Gastrocnemius medialis (tissue), 4 donors: ENCODE results near the gene C1orf210. TPM values are rescaled to one million over a fixed set of nuclear protein-coding genes. Genes with fewer than 3 reads are reported as not detected.

Source experiments
- ATAC-seq, 2 donors: fragments of 150-250 bp; one replicate each; pipeline ENCODE4 v1.9.1; 2016
- DNase-seq, 2 donors: peaks; one replicate each; pipeline ENCODE4 v3.0.0-alpha.2; 2019
- H3K27ac ChIP-seq, 4 donors: fragments of 200-600 bp; sonication (generic); 1 replicate in 1 of 4; 2 replicates in 3 of 4; pipeline ENCODE4 v1.5.1; 2016 to 2018; ENCODE audit warnings: mild to moderate bottlenecking in 2 of 4, moderate library complexity in 1 of 4
- H3K27me3 ChIP-seq, 3 donors: fragments of 200-600 bp; sonication (generic) in 2 of 3; 1 replicate in 1 of 3; 2 replicates in 2 of 3; pipeline versions ENCODE4 v1.5.1 to v1.6.0; 2016 to 2019; ENCODE audit warnings: mild to moderate bottlenecking in 1 of 3, moderate library complexity in 1 of 3
- H3K36me3 ChIP-seq, 2 donors: fragments of 200-600 bp; sonication (generic) in 1 of 2; one replicate each; pipeline ENCODE4 v1.5.1; 2017 to 2018
- H3K4me1 ChIP-seq, 2 donors: fragments of 200-600 bp; sonication (generic) in 1 of 2; one replicate each; pipeline ENCODE4 v1.5.1; 2016 to 2017; ENCODE audit warnings: mild to moderate bottlenecking in 2 of 2
- H3K4me3 ChIP-seq, 4 donors: fragments of 200-600 bp; sonication (generic) in 3 of 4; 1 replicate in 1 of 4; 2 replicates in 3 of 4; pipeline ENCODE4 v1.5.1; 2016 to 2019; ENCODE audit warnings: mild to moderate bottlenecking in 2 of 4
- H3K9me3 ChIP-seq, 3 donors: fragments of 200-600 bp; sonication (generic) in 2 of 3; 1 replicate in 1 of 3; 2 replicates in 2 of 3; pipeline ENCODE4 v1.5.1; 2016 to 2019
- POLR2A ChIP-seq, 2 donors: fragments of 450-650 bp; IDR thresholded peaks; one replicate each; pipeline ENCODE4 v1.6.1; 2017; ENCODE audit warnings: antibody characterized with exemption in 2 of 2, mild to moderate bottlenecking in 2 of 2, moderate library complexity in 2 of 2
- in situ Hi-C, 4 donors: fragments of 200-750 bp; cut with MboI; loops; one replicate each; pipeline versions ENCODE4 v1.15.0 to v1.8.0; 2017; ENCODE audit warnings: low sequenced_read_pairs in 4 of 4
- intact Hi-C: fragments of 100-400 bp; cut with DNase I; formaldehyde crosslinking; loops from one replicate; pipeline ENCODE4 v1.15.1; 2023; ENCODE audit warnings: low total_unique reads
- total RNA-seq, 4 donors: library from RNA; depleted of rRNA; stranded (reverse); fragments of >200 nt; gene quantifications; one replicate each; pipeline versions ENCODE4 v1.1.0 to v1.2.3, GENCODE V29; 2016
- TF ChIP-seq, protein P1 (sequence below), 5 experiments: fragments of 450-650 bp in 3 of 5; fragments of 200-600 bp in 2 of 5; sonication (generic) in 2 of 5; IDR thresholded peaks in 4 of 5; conservative IDR thresholded peaks in 1 of 5; 1 replicate in 4 of 5; 2 replicates in 1 of 5; pipeline ENCODE4 v1.5.1; 2016 to 2019; ENCODE audit warnings: antibody characterized with exemption in 5 of 5, mild to moderate bottlenecking in 3 of 5, moderate library complexity in 3 of 5

C1orf210 gene
- total RNA-seq, 4 donors from 2014 or later, result 0.27 TPM; not detected in 3

DNA sequence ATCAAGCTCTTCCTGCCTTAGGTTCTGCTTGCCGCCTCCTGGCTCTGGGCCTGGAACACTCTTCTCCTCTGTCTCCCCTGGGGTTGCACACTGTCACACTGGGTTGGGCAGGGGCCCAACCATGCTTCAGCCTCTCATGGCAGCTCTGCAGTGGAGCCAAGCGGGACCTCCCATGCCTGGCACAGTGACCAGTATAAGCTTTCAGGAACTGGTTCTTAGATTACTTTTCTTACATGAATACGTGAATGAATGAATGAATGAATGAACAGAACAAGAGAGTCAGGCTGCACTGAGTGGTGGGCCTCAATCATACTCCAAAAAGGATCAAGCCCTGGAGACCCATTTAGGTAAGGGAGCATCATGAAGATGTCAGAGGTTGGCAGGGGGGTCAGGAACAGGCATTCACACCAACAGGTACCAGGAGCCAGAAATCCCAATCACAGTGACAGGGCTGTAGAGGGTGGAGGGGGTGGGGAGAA is 46.4 kb downstream of the C1orf210 start:
- TF ChIP-seq, protein P1, sequence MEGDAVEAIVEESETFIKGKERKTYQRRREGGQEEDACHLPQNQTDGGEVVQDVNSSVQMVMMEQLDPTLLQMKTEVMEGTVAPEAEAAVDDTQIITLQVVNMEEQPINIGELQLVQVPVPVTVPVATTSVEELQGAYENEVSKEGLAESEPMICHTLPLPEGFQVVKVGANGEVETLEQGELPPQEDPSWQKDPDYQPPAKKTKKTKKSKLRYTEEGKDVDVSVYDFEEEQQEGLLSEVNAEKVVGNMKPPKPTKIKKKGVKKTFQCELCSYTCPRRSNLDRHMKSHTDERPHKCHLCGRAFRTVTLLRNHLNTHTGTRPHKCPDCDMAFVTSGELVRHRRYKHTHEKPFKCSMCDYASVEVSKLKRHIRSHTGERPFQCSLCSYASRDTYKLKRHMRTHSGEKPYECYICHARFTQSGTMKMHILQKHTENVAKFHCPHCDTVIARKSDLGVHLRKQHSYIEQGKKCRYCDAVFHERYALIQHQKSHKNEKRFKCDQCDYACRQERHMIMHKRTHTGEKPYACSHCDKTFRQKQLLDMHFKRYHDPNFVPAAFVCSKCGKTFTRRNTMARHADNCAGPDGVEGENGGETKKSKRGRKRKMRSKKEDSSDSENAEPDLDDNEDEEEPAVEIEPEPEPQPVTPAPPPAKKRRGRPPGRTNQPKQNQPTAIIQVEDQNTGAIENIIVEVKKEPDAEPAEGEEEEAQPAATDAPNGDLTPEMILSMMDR (IDR thresholded peaks at IDR 0.05 in 4 of 5, conservative IDR thresholded peaks at IDR 0.05 in 1 of 5), result no peak
- TF ChIP-seq POLR2A (IDR thresholded peaks at IDR 0.05), result no peak
- Histone ChIP-seq H3K36me3 (no peaks in the 10 kb centered on the region), H3K27ac (peak overlapping the region in 1 of 4 donors; percentile 18), H3K9me3 (no peaks in the 10 kb centered on the region), H3K4me1 (no peaks in the 10 kb centered on the region), H3K4me3 (no peak overlapping the region), H3K27me3 (no peaks in the 10 kb centered on the region)
- intact Hi-C loops, result loop anchor here (1.0 to 5.0 kb wide), 2 partner anchors 63 to 129 kb away; partner anchors contain the start of genes ELOVL1 and TIE1
- no peak for DNase-seq
- ATAC-seq, result no peak
- in situ Hi-C loops, result loop anchor here in 1 of 4 donors (10.0 kb wide), 1 partner anchor 176 kb away; no protein-coding TSS in a partner anchor

DNA sequence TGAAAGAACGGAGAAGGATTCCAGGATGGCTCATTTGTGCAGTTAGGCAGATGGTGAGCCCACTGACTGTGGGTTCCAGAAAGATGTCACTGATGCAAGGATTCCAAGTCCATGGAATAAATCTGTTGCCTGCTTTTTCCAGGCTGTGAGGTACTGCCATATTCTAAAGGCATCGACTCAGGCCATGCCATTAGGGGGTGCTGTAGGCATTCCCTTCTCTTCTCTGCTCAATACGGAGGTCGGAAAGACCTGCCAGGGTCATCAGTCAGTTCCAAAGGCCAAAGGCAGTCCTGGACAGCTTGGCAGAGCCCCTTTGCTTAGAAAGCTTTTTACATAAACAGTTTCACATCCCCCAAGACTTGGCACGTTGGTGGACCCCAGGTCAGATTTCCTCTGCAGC is 47.3 kb downstream of the C1orf210 start:
- peak in 1 of 2 donors; percentile 44 for DNase-seq
- H3K36me3 ChIP-seq, result no peaks in the 10 kb centered on the region
- H3K4me3 ChIP-seq, result no peak overlapping the region
- TF ChIP-seq, protein P1 (IDR thresholded peaks at IDR 0.05 in 4 of 5, conservative IDR thresholded peaks at IDR 0.05 in 1 of 5), result peak in 4 of 5 experiments; percentile 31 to 55 (median 53)
- no peak for TF ChIP-seq POLR2A (IDR thresholded peaks at IDR 0.05)
- no peaks in the 10 kb centered on the region for H3K9me3 ChIP-seq
- peak; percentile 66 to 80 for ATAC-seq
- no peaks in the 10 kb centered on the region for H3K4me1 ChIP-seq
- no peaks in the 10 kb centered on the region for H3K27me3 ChIP-seq
- H3K27ac ChIP-seq, result peak overlapping the region in 1 of 4 donors; percentile 18
- in situ Hi-C loops, result loop anchor here in 1 of 4 donors (10.0 kb wide), 1 partner anchor 177 kb away; no protein-coding TSS in a partner anchor
- intact Hi-C loops, result loop anchor here (1.0 to 5.0 kb wide), 2 partner anchors 64 to 130 kb away; partner anchors contain the start of genes ELOVL1 and TIE1

DNA sequence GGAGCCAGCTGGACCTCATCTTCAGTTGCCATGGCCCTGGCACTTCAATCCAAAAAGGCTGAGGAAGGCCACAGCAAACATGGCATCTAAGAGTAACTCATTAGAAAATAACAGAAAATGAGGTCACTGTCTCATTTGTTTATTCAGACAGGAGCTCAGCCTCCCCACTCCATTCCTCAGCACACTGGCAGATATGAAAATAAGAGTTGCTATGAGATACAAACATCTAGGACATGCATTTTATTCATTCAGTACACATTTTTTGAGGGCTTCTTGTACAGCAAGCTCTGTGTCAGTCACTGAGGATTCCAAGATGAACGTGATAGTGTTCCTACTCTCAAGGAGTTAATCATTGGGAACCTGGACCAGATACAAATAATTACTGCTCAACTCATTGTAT is 48.3 kb downstream of the C1orf210 start:
- Histone ChIP-seq H3K4me3 (no peak overlapping the region), H3K9me3 (no peaks in the 10 kb centered on the region), H3K27ac (no peak overlapping the region), H3K4me1 (no peaks in the 10 kb centered on the region), H3K27me3 (no peaks in the 10 kb centered on the region), H3K36me3 (no peaks in the 10 kb centered on the region)
- TF ChIP-seq POLR2A (IDR thresholded peaks at IDR 0.05), result no peak
- TF ChIP-seq, protein P1 (IDR thresholded peaks at IDR 0.05 in 4 of 5, conservative IDR thresholded peaks at IDR 0.05 in 1 of 5), result no peak
- no peak for ATAC-seq
- intact Hi-C loops, result loop anchor here (5.0 kb wide), 1 partner anchor 65 kb away; the partner anchor contains the start of gene TIE1
- in situ Hi-C loops, result loop anchor here in 1 of 4 donors (10.0 kb wide), 1 partner anchor 178 kb away; no protein-coding TSS in a partner anchor
- no peak for DNase-seq

DNA sequence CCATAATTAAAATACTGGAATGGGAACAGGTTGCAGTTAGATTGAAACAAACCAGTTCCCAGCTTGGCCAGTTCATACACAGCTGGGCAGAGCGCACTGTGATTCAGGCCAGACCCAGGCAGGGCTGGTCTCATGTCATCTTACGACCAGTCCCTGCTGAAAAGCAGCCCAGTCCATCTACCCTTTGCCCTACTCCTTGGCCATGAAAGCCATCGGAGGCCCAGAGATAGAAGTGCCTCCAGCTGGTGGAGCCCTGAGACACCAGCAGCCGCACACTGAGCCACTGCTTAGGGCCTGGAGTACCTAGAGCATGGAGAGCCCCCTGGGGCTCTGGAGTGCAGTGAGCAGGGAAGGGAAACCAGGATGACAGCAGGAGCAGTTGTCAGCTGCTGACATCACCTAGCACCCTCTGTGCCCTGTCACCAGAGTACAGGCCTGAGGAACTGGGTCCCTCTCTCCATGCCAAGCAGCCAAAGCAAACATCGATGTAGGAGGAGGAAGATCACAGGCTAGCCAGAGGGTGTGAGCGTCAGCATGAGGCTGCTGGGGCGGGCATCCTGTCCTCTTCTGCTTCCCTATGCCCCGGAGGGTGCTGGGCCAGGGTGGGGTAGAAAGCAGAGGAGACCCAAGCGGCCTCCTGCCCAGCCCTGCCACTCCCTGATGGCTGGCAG is 49.8 kb downstream of the C1orf210 start:
- intact Hi-C loops, result loop anchor here (5.0 kb wide), 1 partner anchor 67 kb away; the partner anchor contains the start of gene TIE1
- no peak for ATAC-seq
- no peak for TF ChIP-seq POLR2A (IDR thresholded peaks at IDR 0.05)
- TF ChIP-seq, protein P1 (IDR thresholded peaks at IDR 0.05 in 4 of 5, conservative IDR thresholded peaks at IDR 0.05 in 1 of 5), result no peak
- H3K36me3 ChIP-seq, result no peaks in the 10 kb centered on the region
- no peak overlapping the region for H3K4me3 ChIP-seq
- no peak overlapping the region for H3K27ac ChIP-seq
- H3K9me3 ChIP-seq, result no peaks in the 10 kb centered on the region
- no peak for DNase-seq
- in situ Hi-C loops, result loop anchor here in 1 of 4 donors (10.0 kb wide), 1 partner anchor 179 kb away; no protein-coding TSS in a partner anchor
- no peaks in the 10 kb centered on the region for H3K27me3 ChIP-seq
- no peaks in the 10 kb centered on the region for H3K4me1 ChIP-seq
